ENCODE measurements around the gene C11orf68.

The C11orf68 gene

DNA sequence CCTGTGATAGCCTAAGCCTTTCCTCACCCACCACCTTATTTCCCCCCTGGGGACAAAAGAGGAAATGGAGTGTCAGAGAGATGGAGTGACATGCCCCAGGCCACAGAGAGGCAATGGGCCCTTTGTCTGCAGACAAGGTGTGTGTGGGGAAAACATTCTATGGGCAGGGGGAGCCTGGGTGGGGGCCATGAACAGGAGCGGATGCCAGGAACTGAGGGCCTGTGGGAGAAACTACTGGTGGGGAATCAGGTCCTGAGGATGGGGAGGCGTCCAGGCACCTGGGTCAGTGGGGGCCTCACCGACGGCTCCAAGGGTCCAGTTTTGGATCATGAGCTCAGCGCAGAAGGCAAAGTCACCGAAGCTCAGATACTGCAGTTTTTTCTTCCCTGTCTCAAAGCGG, 33.6 kb downstream of the C11orf68 start:
- H3K27ac ChIP-seq: peak overlapping the region; percentile 30
- POLR2A ChIA-PET (ENCODE audit: low non-redundant PET): interaction anchor here (0.6 to 1.0 kb wide), 3 partner anchors 8 to 198 kb away, joined by 3 to 8 read pairs (median 3); no protein-coding TSS in a partner anchor
- TF ChIP-seq, protein P1, sequence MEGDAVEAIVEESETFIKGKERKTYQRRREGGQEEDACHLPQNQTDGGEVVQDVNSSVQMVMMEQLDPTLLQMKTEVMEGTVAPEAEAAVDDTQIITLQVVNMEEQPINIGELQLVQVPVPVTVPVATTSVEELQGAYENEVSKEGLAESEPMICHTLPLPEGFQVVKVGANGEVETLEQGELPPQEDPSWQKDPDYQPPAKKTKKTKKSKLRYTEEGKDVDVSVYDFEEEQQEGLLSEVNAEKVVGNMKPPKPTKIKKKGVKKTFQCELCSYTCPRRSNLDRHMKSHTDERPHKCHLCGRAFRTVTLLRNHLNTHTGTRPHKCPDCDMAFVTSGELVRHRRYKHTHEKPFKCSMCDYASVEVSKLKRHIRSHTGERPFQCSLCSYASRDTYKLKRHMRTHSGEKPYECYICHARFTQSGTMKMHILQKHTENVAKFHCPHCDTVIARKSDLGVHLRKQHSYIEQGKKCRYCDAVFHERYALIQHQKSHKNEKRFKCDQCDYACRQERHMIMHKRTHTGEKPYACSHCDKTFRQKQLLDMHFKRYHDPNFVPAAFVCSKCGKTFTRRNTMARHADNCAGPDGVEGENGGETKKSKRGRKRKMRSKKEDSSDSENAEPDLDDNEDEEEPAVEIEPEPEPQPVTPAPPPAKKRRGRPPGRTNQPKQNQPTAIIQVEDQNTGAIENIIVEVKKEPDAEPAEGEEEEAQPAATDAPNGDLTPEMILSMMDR (conservative IDR thresholded peaks at IDR 0.05; ENCODE audit: low read depth): no peak
- CTCF ChIA-PET: interaction anchor here (0.5 to 1.9 kb wide), 24 partner anchors 9 to 258 kb away, joined by 3 to 15 read pairs (median 5); partner anchors contain the start of genes KAT5 and MUS81
- DNase-seq (ENCODE audit: low spot score): no peak

DNA sequence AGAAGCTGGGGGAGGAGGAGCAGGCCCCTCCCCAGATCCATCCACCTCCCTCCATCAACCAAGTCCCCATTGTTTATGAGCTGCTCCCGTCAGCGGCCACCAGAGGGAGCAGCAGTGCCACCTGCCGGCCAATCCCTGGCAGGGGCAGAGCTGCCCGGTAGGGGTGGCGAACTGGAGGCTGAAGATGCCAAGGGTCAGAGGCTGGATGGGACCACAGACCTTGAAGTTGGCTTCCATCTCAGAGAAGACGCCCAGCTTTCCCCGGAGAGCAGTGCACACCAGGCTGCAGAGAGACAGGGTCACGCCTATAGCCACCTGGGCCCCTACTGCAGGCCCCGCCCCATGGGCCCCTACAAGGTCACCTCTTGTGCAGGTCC, 34.2 kb downstream of the C11orf68 start:
- peak overlapping the region; percentile 30; the same call in 1 of the 2 replicates for H3K27ac ChIP-seq
- TF ChIP-seq, protein P1 (conservative IDR thresholded peaks at IDR 0.05; ENCODE audit: low read depth): peak; percentile 96
- CTCF ChIA-PET: interaction anchor here (0.5 to 1.9 kb wide), 28 partner anchors 9 to 723 kb away, joined by 3 to 15 read pairs (median 4); partner anchors contain the start of genes CCDC87, KAT5 and MUS81
- peak; percentile 79 for DNase-seq (ENCODE audit: low spot score)
- POLR2A ChIA-PET (ENCODE audit: low non-redundant PET): interaction anchor here (0.6 to 1.0 kb wide), 3 partner anchors 8 to 198 kb away, joined by 3 to 8 read pairs (median 3); no protein-coding TSS in a partner anchor

DNA sequence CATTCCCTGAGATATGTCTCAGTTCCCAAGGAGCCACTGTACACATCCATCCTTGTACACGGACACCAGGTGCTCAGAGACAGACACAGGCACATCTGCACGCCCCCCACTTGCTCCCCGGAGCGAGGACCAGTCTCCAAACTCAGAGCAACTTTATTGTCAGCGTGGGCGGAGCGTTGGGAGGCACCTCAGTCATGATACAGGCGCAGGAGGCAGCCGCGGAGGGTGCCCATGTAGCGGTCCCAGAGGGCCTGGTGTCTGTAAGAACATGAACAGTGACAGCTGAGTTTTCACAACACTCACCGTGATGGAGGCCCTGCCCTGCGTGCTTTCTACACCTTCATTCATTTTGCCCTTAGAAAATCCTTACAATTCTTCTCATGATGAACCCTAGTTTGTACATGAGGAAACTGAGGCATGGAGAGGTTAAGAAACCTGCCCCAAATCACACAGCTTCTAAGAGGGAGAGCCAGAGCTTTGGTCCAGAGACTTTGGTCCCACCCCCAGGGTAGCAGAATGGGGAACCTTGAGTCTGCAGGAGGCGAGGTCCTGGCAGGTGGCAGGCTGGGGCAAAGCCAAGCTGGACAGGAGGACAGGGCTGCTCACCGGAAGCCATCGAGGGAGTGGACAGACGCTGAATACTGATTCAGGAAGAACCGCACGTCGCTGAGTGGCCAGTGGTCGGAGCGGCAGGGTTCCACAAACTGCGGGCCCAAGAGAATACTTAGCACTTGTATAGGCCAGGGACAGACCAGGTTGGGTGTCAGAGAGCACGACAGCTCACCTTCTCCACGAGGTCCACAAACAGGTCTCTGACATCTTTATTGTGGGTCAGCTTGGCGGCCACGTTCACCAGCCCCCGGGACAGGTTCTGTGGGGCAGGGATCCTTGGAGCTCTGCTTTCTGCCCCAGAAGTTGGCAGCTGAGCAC, 34.8 kb downstream of the C11orf68 start:
- ChIA-PET CTCF (interaction anchor here (0.5 to 1.9 kb wide), 23 partner anchors 8 to 722 kb away, joined by 3 to 15 read pairs (median 4); partner anchors contain the start of genes CCDC87, KAT5 and MUS81), POLR2A (ENCODE audit: low non-redundant PET) (interaction anchor here (0.6 to 1.0 kb wide), 3 partner anchors 7 to 197 kb away, joined by 3 to 8 read pairs (median 3); no protein-coding TSS in a partner anchor)
- peak overlapping the region; percentile 30; the same call in 1 of the 2 replicates for H3K27ac ChIP-seq
- no peak for DNase-seq (ENCODE audit: low spot score)
- TF ChIP-seq, protein P1 (conservative IDR thresholded peaks at IDR 0.05; ENCODE audit: low read depth): no peak

DNA sequence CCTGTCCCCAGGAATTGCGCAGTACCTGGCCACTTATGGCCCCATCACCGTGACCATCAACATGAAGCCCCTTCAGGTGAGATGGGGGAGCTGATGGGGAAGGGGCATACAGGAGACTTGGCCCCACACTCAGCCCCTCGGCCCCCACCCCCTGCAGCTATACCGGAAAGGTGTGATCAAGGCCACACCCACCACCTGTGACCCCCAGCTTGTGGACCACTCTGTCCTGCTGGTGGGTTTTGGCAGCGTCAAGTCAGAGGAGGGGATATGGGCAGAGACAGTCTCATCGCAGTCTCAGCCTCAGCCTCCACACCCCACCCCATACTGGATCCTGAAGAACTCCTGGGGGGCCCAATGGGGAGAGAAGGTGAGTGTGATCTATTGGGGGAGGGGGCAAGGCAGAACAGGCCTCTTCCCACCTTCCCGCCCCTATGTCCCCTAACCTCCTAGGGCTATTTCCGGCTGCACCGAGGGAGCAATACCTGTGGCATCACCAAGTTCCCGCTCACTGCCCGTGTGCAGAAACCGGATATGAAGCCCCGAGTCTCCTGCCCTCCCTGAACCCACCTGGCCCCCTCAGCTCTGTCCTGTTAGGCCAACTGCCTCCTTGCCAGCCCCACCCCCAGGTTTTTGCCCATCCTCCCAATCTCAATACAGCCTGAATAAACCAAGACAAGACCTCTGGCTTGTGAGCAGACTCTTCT, 35.7 kb downstream of the C11orf68 start:
- H3K27ac ChIP-seq: no peak overlapping the region
- POLR2A ChIA-PET (ENCODE audit: low non-redundant PET): interaction anchor here (0.6 kb wide), 1 partner anchor 922 kb away, joined by 11 read pairs; no protein-coding TSS in a partner anchor
- TF ChIP-seq, protein P1 (conservative IDR thresholded peaks at IDR 0.05; ENCODE audit: low read depth): no peak
- CTCF ChIA-PET: interaction anchor here (0.6 to 1.9 kb wide), 3 partner anchors 26 to 105 kb away, joined by 4 to 11 read pairs (median 7); no protein-coding TSS in a partner anchor
- no peak for DNase-seq (ENCODE audit: low spot score)

DNA sequence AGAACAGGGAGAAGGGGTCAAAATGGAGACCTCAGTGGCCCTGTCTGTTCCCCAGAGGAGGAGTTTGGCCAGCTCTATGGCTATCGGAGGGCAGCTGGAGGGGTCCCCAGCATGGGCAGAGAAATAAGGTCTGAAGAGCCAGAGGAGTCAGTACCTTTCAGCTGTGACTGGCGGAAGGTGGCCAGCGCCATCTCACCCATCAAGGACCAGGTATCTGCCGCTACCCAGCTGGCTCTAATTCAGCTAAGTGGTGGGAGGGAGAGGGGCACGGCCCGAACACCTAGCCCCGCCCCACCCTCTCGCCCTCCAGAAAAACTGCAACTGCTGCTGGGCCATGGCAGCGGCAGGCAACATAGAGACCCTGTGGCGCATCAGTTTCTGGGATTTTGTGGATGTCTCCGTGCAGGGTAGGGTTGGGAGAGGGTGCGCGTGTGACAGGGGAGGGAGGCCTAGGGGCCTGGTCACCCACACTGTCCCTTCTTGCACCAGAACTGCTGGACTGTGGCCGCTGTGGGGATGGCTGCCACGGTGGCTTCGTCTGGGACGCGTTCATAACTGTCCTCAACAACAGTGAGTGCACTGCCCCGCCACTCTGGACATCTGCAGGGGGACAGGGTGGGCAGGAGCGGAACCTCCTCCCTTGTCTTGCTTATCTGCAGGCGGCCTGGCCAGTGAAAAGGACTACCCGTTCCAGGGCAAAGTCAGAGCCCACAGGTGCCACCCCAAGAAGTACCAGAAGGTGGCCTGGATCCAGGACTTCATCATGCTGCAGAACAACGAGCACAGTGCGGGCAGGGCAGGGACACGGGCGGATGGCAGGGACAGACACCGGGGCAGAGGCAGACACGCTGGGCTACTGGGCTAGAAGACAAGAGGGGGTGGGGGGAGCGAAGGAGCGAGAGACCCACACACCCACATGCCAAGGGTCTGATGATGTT, 36.5 kb downstream of the C11orf68 start:
- no peak for DNase-seq (ENCODE audit: low spot score)
- TF ChIP-seq, protein P1 (conservative IDR thresholded peaks at IDR 0.05; ENCODE audit: low read depth): no peak
- POLR2A ChIA-PET (ENCODE audit: low non-redundant PET): no interaction called here
- no peak overlapping the region; the same call in 1 of the 2 replicates for H3K27ac ChIP-seq
- CTCF ChIA-PET: interaction anchor here (0.8 to 1.4 kb wide), 2 partner anchors 13 to 22 kb away, joined by 3 read pairs; partner anchors contain the start of gene MUS81
